GM12873 (cell line): ENCODE data around the gene PRPF8.
A peak's percentile ranks its signal among the peaks of the same experiment; 100 is the strongest.

Experiments
- TF ChIP-seq, protein P1 (sequence below): IDR thresholded peaks from 2 replicates; pipeline ENCODE4 v1.5.1; 2012; ENCODE audit warnings: low read depth, mild to moderate bottlenecking, moderate library complexity, low read length, control low read depth; ENCODE audit not compliant: insufficient read depth; ENCODE audit errors: missing control alignments

Gene PRPF8

GRCh38 chr17:1653735-1654134, 30.9 kb downstream of the PRPF8 start:
- TF ChIP-seq, protein P1, sequence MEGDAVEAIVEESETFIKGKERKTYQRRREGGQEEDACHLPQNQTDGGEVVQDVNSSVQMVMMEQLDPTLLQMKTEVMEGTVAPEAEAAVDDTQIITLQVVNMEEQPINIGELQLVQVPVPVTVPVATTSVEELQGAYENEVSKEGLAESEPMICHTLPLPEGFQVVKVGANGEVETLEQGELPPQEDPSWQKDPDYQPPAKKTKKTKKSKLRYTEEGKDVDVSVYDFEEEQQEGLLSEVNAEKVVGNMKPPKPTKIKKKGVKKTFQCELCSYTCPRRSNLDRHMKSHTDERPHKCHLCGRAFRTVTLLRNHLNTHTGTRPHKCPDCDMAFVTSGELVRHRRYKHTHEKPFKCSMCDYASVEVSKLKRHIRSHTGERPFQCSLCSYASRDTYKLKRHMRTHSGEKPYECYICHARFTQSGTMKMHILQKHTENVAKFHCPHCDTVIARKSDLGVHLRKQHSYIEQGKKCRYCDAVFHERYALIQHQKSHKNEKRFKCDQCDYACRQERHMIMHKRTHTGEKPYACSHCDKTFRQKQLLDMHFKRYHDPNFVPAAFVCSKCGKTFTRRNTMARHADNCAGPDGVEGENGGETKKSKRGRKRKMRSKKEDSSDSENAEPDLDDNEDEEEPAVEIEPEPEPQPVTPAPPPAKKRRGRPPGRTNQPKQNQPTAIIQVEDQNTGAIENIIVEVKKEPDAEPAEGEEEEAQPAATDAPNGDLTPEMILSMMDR = no peak

DNA sequence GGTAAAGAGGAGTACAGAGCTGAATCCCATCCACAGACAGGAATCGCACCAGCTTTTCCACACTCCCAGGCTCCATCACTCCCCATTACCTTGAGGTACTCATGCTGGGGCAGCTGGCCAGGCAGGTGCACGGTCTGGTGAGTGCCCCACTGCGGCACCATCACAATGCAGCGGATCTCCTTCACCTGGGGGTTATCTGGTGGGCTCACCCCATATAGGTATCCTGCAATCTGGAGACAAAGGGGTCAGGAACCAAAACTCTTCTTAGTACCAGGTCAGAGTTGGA, 33.2 kb downstream of the PRPF8 start:
- TF ChIP-seq, protein P1 = no peak

GRCh38 chr17:1650731-1651558, 33.7 kb downstream of the PRPF8 start:
- TF ChIP-seq, protein P1 = no peak

DNA sequence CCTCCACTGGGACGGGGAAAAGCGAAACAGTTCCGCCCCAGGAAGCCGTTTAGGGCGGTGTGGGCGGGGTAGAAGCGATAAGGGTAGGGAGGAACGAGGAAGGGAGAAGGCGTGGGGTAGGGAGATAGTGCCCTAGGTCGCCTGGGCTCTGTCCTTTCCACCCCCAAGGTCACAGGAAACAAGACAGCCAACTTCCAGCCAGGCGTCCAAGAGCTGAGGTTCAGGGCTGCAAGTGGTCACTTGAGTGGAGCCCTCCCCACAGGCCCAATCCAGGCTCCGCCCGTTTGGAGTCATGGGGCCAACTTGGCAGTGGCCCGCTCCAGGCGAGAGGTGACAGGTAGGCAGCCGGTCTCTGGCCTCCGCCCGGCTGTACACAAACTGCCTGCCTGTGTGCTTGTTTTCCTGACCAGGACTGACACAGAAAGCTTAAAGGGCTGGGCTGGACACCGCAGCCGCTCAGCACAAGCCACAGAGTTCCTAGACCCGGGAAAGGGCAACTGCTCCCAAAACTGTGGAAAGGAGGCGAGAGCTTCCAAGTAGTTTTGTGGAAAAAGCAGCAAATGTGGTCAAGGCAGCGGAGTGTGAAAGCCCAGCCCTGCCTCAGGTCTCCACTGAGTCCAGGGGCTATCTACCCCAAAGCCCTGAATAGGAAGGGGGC, 34.7 kb downstream of the PRPF8 start, which contains the start of gene RILP:
Gene RILP (minus strand): TSS at position 23 of the 658 bp plus-strand sequence. CDS start 62 bp downstream, outside the sequence.
- TF ChIP-seq, protein P1 = no peak

DNA sequence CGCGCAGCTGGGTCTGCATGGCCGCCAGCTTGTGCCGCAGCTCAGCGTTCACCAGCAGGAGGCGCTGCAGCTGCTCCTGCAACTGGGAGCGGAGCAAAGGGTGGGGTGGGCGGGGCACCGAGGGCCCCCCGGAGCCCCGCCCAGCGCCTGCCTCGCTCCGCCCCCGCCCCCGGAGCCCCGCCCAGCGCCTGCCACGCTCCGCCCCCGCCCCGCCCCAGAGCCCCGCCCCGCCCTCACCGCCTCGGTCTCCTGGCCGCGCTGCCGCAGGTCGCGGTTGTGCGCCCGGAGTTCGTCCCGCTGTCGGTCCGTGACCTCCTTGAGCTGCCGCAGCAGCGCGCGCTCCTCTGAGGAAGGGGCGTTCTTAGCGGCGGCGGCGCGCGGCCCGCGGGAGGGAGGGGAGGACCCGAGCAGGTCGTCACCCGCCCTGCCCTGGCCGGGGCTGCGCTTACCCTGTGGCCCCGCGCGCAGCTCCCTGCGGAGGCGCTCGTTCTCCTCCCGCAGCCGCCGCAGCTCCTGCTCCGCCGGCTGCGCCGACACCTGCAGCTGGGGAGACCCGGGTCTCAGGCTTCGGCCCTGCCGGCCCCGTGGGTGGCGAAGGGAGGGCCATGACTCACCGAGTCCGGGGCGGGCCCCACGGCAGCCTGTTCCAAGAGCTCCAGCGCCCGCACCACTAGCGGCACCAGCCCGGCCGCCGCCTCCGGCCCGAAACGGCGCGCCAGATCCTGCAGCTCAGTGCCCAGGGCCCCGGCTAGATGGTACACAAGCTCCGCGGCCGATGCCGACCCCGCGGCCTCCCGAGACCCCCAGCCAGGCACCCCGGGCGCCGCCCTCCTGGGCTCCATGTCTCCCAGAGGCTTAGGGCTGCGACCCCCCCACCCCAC, 35.5 kb downstream of the PRPF8 start:
- TF ChIP-seq, protein P1 = peak; percentile 84

DNA sequence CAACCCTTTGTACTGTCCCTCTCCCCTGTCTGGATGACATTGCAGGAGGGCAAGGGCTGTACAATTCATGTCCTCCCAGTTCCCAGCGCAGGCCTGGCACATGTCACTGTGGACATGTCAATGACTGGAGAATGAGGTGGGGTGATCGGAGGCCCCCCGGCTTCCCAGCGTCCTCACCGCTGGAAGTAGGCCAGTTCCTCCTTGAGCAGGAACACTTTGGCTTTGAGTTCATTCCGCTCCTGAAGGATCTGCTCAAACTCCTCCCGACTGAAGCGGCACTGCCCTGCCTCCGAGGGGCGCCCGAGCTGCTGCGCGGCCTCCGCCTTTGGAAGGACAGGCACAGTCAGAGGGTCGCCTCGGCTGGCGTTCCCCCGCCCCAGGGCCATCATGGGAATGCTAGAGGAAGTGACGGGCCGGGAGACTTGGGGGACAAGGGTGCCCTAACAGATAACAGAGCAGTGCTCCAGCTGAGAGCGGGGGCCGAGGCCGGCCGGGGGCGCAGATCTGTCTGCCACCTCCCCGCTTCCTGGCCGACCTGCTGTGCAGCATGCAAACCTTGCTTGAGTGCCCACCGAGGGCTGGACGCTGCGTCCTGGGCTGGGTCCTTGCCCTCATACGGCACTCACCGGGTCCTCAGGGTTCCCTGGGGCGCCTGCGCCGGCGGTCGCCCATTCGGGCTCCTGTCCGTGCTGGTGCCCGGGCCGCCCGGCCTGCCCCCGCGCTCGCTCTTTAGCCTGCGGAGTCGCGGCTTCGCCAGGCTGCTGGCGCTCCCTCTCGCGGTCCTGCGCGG, 36.3 kb downstream of the PRPF8 start:
- TF ChIP-seq, protein P1 = no peak
